ENCODE results near the gene TRIM47.
A peak's percentile ranks its signal among the peaks of the same experiment; 100 is the strongest.
"Not testable (repeated sequence)": the region's sequence is repeated elsewhere in the genome, so short reads cannot be mapped to it uniquely, and the experiment has no call there.

Gene TRIM47

GRCh38 chr17:75868730-75869281 is 9.6 kb downstream of the TRIM47 start:
- DNase-seq = not testable (repeated sequence)

GRCh38 chr17:75865404-75866188 is 12.8 kb downstream of the TRIM47 start:
- DNase-seq = not testable (repeated sequence)

GRCh38 chr17:75864887-75865286 is 13.5 kb downstream of the TRIM47 start:
- DNase-seq = not testable (repeated sequence)

GRCh38 chr17:75864448-75864871 is 13.9 kb downstream of the TRIM47 start:
- peak in 1 of 3 experiments; percentile 24 for DNase-seq

- no peak for DNase-seq
Measured at GRCh38 chr17:75861927-75862317, 16.5 kb downstream of the TRIM47 start.

DNA sequence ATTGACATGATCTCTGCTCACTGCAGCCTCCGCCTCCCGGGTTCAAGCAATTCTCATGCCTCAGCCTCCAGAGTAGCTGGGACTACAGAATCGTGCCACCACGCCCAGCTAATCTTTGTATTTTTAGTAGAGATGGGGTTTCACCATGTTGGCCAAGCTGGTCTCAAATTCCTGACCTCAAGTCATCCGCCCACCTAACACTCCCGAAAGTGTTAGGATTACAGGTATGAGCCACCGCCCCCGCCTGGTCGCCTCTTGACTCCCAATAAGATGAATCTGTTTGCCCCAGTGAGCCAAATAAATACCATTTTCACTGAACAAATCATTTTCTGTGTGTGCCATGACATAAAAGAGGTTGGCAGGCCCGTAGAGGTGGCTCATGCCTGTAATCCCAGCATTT is 19.0 kb downstream of the TRIM47 start:
- not testable (repeated sequence) for DNase-seq

DNA sequence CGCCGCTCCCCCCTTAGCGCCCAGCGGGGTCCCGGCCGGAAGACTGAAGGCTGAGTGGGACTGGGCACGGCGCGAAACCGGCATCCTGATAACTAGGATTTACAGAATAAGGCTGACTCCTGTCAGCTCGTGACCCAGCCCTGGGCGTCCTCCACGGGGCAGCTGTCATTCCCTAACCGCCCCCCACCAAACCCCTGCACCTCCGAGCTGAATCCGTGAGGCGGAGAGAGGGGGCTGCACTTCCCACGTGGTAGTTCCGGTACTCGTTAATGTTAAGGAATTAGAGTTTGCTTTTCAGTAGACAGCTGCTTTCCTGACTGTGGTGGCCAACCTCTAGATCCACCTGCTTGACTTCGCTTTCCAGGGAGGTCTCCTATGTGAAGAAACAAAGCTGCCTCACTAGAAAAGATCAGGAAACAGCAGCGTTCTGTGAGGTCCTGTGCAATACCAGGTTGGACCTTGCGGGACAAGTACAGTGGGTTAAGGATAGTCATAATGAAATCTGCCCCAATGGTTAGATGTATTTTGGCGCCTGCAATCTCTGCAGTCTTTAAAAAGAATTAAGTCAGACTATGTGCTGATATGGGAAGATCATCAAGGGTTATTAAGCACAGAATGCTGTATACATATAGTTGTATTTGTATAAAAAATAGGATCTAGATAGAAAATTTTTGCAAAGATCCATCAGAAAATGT is 22.2 kb downstream of the TRIM47 start:
- peak in 1 of 3 experiments; percentile 75 for DNase-seq

GRCh38 chr17:75855310-75856061 is 22.9 kb downstream of the TRIM47 start, which contains the start of gene WBP2:
Gene WBP2, minus strand, starts transcription at chr17:75855335. Its CDS starts 38 bp downstream, at chr17:75855297.
- peak; percentile 98 to 100 (median 98) for DNase-seq

DNA sequence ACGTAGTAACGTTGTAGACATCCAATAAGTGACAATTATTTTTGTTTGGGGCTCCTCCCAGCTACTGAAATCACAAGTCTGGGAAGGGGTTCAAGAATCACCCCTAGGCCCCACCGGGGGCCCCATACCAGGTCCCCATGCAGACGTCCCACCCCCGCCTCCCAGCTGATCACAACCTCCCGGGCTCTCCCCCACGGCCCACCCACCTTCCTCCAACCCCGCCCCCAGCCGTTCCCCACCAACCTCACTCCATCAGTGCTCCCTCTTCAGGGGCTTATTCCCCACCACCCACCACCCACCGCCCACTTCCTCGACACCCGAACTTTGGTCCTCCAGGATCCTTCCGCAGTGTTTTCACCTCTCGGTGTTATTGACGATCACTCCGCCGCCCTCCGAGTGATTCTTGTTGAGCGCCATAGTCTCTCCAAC is 23.5 kb downstream of the TRIM47 start:
- DNase-seq = no peak

DNA sequence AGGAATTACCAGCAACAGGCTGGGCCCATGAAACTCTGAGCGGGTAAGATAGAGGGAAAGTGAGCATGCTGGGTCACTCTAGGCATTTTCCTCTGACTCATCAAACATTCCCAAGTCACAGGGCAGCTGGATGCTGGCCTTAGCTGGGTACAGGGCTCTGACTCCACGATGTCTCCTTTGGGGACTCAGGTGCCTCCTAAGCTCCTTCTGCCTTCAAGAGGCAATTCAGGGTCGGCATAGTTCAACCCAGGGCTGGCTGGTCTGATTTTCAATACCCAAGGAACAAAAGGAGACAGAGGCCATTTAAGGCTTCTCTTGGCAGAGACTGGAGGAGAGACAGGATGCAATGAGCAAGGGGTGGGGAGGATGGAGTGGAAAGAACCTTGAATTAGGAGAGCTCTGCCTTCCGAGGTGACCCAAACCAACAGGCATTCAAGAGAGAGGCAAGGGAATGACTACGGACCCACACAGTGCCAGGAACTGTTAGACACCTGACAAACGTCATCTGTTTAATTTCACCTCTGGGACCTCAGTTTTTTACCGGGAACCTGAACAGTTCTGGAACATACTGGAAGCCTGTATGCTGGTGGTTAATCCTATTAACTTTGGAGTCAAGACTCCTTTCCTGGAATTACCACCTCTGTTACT is 24.2 kb downstream of the TRIM47 start:
- no peak for DNase-seq

DNA sequence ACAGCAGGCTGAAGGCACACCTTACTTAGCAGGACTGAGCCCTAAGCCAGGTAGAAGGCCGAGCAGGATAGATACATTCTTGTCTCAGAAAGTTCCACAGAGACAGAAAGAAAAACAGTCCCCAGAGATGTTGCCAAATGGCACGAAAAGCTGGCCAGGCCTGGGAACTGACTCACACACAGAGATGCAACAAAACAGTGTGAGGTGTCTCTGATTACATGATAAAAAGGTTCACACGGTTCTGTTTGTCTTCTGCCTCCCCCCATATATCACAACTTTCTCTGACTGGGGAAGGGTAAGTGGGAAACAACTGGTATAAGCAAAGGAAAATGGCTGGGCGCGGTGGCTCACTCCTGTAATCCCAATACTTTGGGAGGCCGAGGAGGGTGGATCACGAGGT is 24.9 kb downstream of the TRIM47 start:
- DNase-seq = no peak

- not testable (repeated sequence) for DNase-seq
Measured at GRCh38 chr17:75851693-75851991, 26.7 kb downstream of the TRIM47 start.

- DNase-seq = no peak
Measured at GRCh38 chr17:75850928-75851692, 27.3 kb downstream of the TRIM47 start.

DNA sequence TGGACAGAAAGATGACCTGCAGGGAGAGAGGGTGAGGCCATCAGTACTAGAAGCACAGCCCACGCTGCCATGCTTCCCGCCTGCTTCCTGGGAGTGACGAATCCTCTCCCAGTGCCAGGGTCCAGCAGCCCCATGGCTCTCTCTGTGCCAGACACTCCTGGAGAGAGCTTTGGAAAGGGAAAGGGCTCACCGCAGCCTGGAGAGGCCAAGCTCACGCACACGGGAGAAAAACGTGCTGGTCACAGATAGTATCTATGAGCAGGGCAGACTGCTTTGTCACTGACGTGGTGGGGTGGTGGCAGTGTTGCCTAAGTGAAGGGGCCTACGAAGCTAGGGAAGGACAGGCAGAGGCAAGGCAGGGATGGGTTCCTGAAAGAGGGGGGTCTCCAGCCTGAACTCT is 28.7 kb downstream of the TRIM47 start:
- DNase-seq = no peak

- no peak for DNase-seq
Measured at GRCh38 chr17:75849279-75849646, 29.1 kb downstream of the TRIM47 start.

GRCh38 chr17:75848523-75849278 is 29.7 kb downstream of the TRIM47 start:
- peak in 2 of 3 experiments; percentile 43 to 58 for DNase-seq

DNA sequence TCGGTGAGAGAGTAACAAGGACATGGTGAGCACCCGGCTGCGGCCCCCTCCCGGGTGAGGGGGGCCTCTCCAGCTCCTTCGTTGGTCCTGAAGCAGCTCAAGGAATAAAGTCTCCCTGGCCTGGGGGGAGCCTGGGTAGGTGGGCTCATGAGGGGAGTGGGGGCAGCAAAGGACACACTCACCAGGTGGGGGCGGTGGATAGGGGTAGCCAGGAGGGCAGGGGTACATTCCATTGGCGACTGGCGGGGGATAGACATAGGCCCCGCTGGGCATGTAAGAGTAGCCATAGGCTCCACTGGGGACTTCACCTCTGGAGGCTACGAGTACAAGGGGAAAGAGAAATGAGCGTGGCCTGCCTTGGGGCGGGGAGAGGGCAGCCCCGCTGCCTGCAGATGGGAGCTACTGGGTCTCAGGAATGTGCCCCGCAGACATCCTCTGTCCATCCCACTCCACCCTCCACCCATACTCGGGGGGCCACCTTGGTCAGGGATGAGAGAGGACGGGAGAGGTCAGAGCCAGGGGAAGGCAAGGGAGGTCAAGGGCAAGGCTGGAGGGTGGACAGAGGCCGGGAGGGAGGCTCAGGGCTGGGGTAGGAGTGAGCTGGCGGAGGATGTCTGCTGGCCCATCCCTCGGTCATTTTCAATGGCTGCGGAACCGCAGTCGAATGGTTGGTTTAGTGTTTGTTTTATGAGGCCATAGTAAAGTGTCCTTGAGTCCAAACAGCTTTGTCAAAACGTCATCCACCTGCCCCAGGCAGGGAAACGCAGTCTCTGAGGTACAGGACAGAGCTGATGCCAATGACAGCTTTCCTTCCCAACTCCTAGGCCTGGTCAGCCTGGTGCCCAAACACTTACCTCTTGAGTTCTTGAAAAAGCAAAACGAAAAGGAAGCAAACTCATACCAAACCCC is 30.5 kb downstream of the TRIM47 start:
- no peak for DNase-seq

GRCh38 chr17:75846692-75847613 is 31.4 kb downstream of the TRIM47 start:
- peak in 1 of 3 experiments; percentile 9 for DNase-seq

Measured in NCI-H1417 (cell line).